ENCODE results near the gene GPRIN1.

- TF ChIP-seq, protein P1, sequence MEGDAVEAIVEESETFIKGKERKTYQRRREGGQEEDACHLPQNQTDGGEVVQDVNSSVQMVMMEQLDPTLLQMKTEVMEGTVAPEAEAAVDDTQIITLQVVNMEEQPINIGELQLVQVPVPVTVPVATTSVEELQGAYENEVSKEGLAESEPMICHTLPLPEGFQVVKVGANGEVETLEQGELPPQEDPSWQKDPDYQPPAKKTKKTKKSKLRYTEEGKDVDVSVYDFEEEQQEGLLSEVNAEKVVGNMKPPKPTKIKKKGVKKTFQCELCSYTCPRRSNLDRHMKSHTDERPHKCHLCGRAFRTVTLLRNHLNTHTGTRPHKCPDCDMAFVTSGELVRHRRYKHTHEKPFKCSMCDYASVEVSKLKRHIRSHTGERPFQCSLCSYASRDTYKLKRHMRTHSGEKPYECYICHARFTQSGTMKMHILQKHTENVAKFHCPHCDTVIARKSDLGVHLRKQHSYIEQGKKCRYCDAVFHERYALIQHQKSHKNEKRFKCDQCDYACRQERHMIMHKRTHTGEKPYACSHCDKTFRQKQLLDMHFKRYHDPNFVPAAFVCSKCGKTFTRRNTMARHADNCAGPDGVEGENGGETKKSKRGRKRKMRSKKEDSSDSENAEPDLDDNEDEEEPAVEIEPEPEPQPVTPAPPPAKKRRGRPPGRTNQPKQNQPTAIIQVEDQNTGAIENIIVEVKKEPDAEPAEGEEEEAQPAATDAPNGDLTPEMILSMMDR (IDR thresholded peaks at IDR 0.05): no peak
- TF ChIP-seq POLR2A (IDR thresholded peaks at IDR 0.05) (no peak), EP300 (IDR thresholded peaks at IDR 0.05) (no peak)
These were observed 13.8 kb downstream of the GPRIN1 start for GRCh38 chr5:176596069-176596644.
